SJCRH30 (cell line): ENCODE data around the gene FADS1. TPM values are rescaled to one million over a fixed set of nuclear protein-coding genes. Genes with fewer than 3 reads are reported as not detected.

Source experiments
- DNase-seq, 2 experiments: peaks; one replicate each; pipeline ENCODE4 v3.0.0-alpha.2; 2015 to 2020
- H3K27ac ChIP-seq: fragments of 250-450 bp; sonication (Bioruptor Pico); 2 replicates; pipeline ENCODE4 v1.5.1; 2020; ENCODE audit warnings: mild to moderate bottlenecking, moderate library complexity
- H3K27me3 ChIP-seq: fragments of 250-450 bp; sonication (Bioruptor Pico); 2 replicates; pipeline ENCODE4 v1.5.1; 2020; ENCODE audit warnings: mild to moderate bottlenecking, moderate library complexity
- H3K36me3 ChIP-seq: fragments of 250-450 bp; sonication (Bioruptor Pico); 2 replicates; pipeline ENCODE4 v1.5.1; 2020; ENCODE audit warnings: mild to moderate bottlenecking, moderate library complexity
- H3K4me1 ChIP-seq: fragments of 250-450 bp; sonication (Bioruptor Pico); 2 replicates; pipeline ENCODE4 v1.5.1; 2020; ENCODE audit warnings: mild to moderate bottlenecking, moderate library complexity
- H3K4me3 ChIP-seq: fragments of 250-450 bp; sonication (Bioruptor Pico); 2 replicates; pipeline ENCODE4 v1.5.1; 2020; ENCODE audit warnings: mild to moderate bottlenecking, moderate library complexity
- H3K9me3 ChIP-seq: fragments of 250-450 bp; sonication (Bioruptor Pico); replicated peaks from 2 replicates; pipeline ENCODE4 v1.5.1; 2020; ENCODE audit warnings: mild to moderate bottlenecking, moderate library complexity
- total RNA-seq: library from RNA; depleted of rRNA; stranded (reverse); fragments of >200 nt; shearing (Covaris generic); gene quantifications from 2 replicates; pipeline ENCODE4 v1.2.3, GENCODE V29; 2014

FADS1 gene
- total RNA-seq, 1 experiment from 2014 or later, result 105 TPM

- H3K9me3 ChIP-seq, result no peaks in the 10 kb centered on the region
- H3K4me1 ChIP-seq, result no peaks in the 10 kb centered on the region
- peaks cover 61% of the 10 kb centered on the region for H3K36me3 ChIP-seq
- no peaks in the 10 kb centered on the region for H3K27me3 ChIP-seq
- DNase-seq, result no peak
- no peak overlapping the region for H3K27ac ChIP-seq
- no peak overlapping the region for H3K4me3 ChIP-seq
Measured at GRCh38 chr11:61799665-61800284, 17.0 kb downstream of the FADS1 start.

- H3K4me3 ChIP-seq, result no peak overlapping the region
- peaks cover 54% of the 10 kb centered on the region for H3K36me3 ChIP-seq
- DNase-seq, result peak; percentile 58 to 82
- no peaks in the 10 kb centered on the region for H3K9me3 ChIP-seq
- no peak overlapping the region for H3K27ac ChIP-seq
- 0 out of 2 replicates have a peak, but pooled peaks cover 3% of the 10 kb centered on the region for H3K4me1 ChIP-seq
- H3K27me3 ChIP-seq, result no peaks in the 10 kb centered on the region
Measured at GRCh38 chr11:61797263-61797944, 19.4 kb downstream of the FADS1 start.

GRCh38 chr11:61795876-61796526 is 20.8 kb downstream of the FADS1 start:
- no peak for DNase-seq
- H3K4me1 ChIP-seq, result 0 out of 2 replicates have a peak, but pooled peaks cover 3% of the 10 kb centered on the region
- no peak overlapping the region for H3K27ac ChIP-seq
- H3K4me3 ChIP-seq, result no peak overlapping the region
- H3K36me3 ChIP-seq, result peaks cover 42% of the 10 kb centered on the region
- H3K27me3 ChIP-seq, result no peaks in the 10 kb centered on the region
- no peaks in the 10 kb centered on the region for H3K9me3 ChIP-seq

- DNase-seq, result no peak
- Histone ChIP-seq H3K36me3 (peaks cover 40% of the 10 kb centered on the region), H3K27me3 (no peaks in the 10 kb centered on the region), H3K4me3 (no peak overlapping the region), H3K9me3 (no peaks in the 10 kb centered on the region), H3K4me1 (0 out of 2 replicates have a peak, but pooled peaks cover 3% of the 10 kb centered on the region), H3K27ac (no peak overlapping the region)
Measured at GRCh38 chr11:61795459-61795858, 21.3 kb downstream of the FADS1 start.

GRCh38 chr11:61794579-61794978 is 22.2 kb downstream of the FADS1 start:
- Histone ChIP-seq H3K27me3 (no peaks in the 10 kb centered on the region), H3K4me3 (no peak overlapping the region), H3K4me1 (0 out of 2 replicates have a peak, but pooled peaks cover 3% of the 10 kb centered on the region), H3K36me3 (peaks cover 38% of the 10 kb centered on the region), H3K27ac (no peak overlapping the region), H3K9me3 (no peaks in the 10 kb centered on the region)
- no peak for DNase-seq

- peak overlapping the region; percentile 91 for H3K4me3 ChIP-seq
- H3K27me3 ChIP-seq, result no peaks in the 10 kb centered on the region
- H3K9me3 ChIP-seq, result no peaks in the 10 kb centered on the region
- peaks cover 32% of the 10 kb centered on the region for H3K36me3 ChIP-seq
- 0 out of 2 replicates have a peak, but pooled peaks cover 3% of the 10 kb centered on the region for H3K4me1 ChIP-seq
- no peak for DNase-seq
- peak overlapping the region; percentile 99 for H3K27ac ChIP-seq
Measured at GRCh38 chr11:61793829-61794204, 23.0 kb downstream of the FADS1 start.

GRCh38 chr11:61793083-61793828 is 23.5 kb downstream of the FADS1 start:
- H3K9me3 ChIP-seq, result no peaks in the 10 kb centered on the region
- peak overlapping the region; percentile 91 for H3K4me3 ChIP-seq
- peak overlapping the region; percentile 99 for H3K27ac ChIP-seq
- 0 out of 2 replicates have a peak, but pooled peaks cover 3% of the 10 kb centered on the region for H3K4me1 ChIP-seq
- peaks cover 29% of the 10 kb centered on the region for H3K36me3 ChIP-seq
- no peak for DNase-seq
- no peaks in the 10 kb centered on the region for H3K27me3 ChIP-seq

- Histone ChIP-seq H3K36me3 (peaks cover 21% of the 10 kb centered on the region), H3K27ac (peak within 1 kb of the TSS; percentile 99), H3K27me3 (no peaks in the 10 kb centered on the region), H3K9me3 (no peaks in the 10 kb centered on the region), H3K4me3 (peak within 1 kb of the TSS; percentile 91), H3K4me1 (0 out of 2 replicates have a peak, but pooled peaks cover 3% of the 10 kb centered on the region)
- DNase-seq, result peak; percentile 92 to 93
Measured at GRCh38 chr11:61792310-61793082, 24.3 kb downstream of the FADS1 start, which contains the start of the genes FEN1 and TMEM258. Gene FEN1, plus strand, starts transcription at chr11:61792911. Its CDS starts 2,451 bp downstream, at chr11:61795362. Gene TMEM258, minus strand, starts transcription at chr11:61792599. Its CDS starts 41 bp downstream, at chr11:61792558.

- peaks cover 16% of the 10 kb centered on the region for H3K36me3 ChIP-seq
Measured at GRCh38 chr11:61791737-61792309, 25.0 kb downstream of the FADS1 start.

GRCh38 chr11:61787928-61788491 is 28.8 kb downstream of the FADS1 start:
- peak; percentile 34 to 57 for DNase-seq
- no peaks in the 10 kb centered on the region for H3K27me3 ChIP-seq
- H3K4me1 ChIP-seq, result peaks cover 17% of the 10 kb centered on the region
- H3K4me3 ChIP-seq, result no peak overlapping the region
- no peak overlapping the region for H3K27ac ChIP-seq
- H3K36me3 ChIP-seq, result no peaks in the 10 kb centered on the region; the same call in 1 of the 2 replicates
- no peaks in the 10 kb centered on the region for H3K9me3 ChIP-seq

More at GRCh38 chr11:61791737-61792309, 25.0 kb downstream of the FADS1 start:
- H3K27me3 ChIP-seq, result no peaks in the 10 kb centered on the region
- 0 out of 2 replicates have a peak, but pooled peaks cover 3% of the 10 kb centered on the region for H3K4me1 ChIP-seq
- H3K4me3 ChIP-seq, result peak overlapping the region; percentile 91
- peak; percentile 79 to 86 for DNase-seq
- no peaks in the 10 kb centered on the region for H3K9me3 ChIP-seq
- H3K27ac ChIP-seq, result peak overlapping the region; percentile 99

- Histone ChIP-seq H3K9me3 (no peaks in the 10 kb centered on the region), H3K36me3 (no peaks in the 10 kb centered on the region; the same call in 1 of the 2 replicates), H3K4me3 (no peak overlapping the region), H3K27me3 (no peaks in the 10 kb centered on the region), H3K27ac (no peak overlapping the region), H3K4me1 (peaks cover 33% of the 10 kb centered on the region)
- DNase-seq, result no peak
Measured at GRCh38 chr11:61785837-61786402, 30.9 kb downstream of the FADS1 start.

GRCh38 chr11:61784506-61784805 is 32.3 kb downstream of the FADS1 start:
- peak; percentile 70 to 78 for DNase-seq
- H3K36me3 ChIP-seq, result no peaks in the 10 kb centered on the region

More at GRCh38 chr11:61784506-61784805, 32.3 kb downstream of the FADS1 start:
- H3K27me3 ChIP-seq, result no peaks in the 10 kb centered on the region
- H3K4me1 ChIP-seq, result peaks cover 33% of the 10 kb centered on the region
- H3K4me3 ChIP-seq, result no peak overlapping the region
- H3K9me3 ChIP-seq, result no peaks in the 10 kb centered on the region
- peak overlapping the region; percentile 82 for H3K27ac ChIP-seq
